Upper lobe of left lung (tissue), 4 donors: ENCODE results near the gene GPC5.

Experiments used
- POLR2A ChIP-seq, 4 donors: fragments of 450-650 bp; IDR thresholded peaks; one replicate each; pipeline ENCODE4 v1.5.1; 2016 to 2017; ENCODE audit warnings: antibody characterized with exemption in 4 of 4, mild to moderate bottlenecking in 2 of 4
- POLR2AphosphoS5 ChIP-seq, 2 donors: sonication (generic); formaldehyde crosslinking; IDR thresholded peaks; one replicate each; pipeline ENCODE4 v1.5.1; 2017; ENCODE audit warnings: antibody characterized with exemption in 2 of 2
- TF ChIP-seq, protein P1 (sequence below), 6 experiments: fragments of 450-650 bp in 4 of 6; fragments of 200-600 bp in 2 of 6; sonication (generic) in 2 of 6; IDR thresholded peaks; one replicate each; pipeline ENCODE4 v1.5.1; 2016 to 2019; ENCODE audit warnings: antibody characterized with exemption in 6 of 6

DNA sequence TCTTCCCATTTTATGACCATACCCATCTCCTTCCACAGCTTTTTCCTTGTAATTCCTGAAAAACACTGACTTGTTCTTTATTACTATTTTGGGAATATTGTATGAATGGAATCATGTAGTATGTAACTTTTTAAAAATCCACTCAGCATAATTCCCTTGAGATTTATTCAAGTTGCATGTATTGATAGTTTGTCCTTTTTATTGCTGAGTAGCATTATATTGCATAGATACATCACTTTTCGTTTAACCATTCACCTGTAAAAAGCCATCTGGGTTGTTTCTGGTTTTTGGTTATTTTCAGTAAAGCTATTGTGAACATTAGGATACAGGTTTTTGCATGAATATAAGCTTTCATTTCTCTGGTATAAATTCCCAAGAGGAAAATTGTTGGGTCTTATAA is 115.4 kb downstream of the GPC5 start:
- TF ChIP-seq POLR2A (IDR thresholded peaks at IDR 0.05) (no peak), POLR2AphosphoS5 (IDR thresholded peaks at IDR 0.05) (no peak)
- TF ChIP-seq, protein P1, sequence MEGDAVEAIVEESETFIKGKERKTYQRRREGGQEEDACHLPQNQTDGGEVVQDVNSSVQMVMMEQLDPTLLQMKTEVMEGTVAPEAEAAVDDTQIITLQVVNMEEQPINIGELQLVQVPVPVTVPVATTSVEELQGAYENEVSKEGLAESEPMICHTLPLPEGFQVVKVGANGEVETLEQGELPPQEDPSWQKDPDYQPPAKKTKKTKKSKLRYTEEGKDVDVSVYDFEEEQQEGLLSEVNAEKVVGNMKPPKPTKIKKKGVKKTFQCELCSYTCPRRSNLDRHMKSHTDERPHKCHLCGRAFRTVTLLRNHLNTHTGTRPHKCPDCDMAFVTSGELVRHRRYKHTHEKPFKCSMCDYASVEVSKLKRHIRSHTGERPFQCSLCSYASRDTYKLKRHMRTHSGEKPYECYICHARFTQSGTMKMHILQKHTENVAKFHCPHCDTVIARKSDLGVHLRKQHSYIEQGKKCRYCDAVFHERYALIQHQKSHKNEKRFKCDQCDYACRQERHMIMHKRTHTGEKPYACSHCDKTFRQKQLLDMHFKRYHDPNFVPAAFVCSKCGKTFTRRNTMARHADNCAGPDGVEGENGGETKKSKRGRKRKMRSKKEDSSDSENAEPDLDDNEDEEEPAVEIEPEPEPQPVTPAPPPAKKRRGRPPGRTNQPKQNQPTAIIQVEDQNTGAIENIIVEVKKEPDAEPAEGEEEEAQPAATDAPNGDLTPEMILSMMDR (IDR thresholded peaks at IDR 0.05) = no peak
